NCI-H82 treated with DMSO at 0.1 percent for 48 hours (cell line): ENCODE data around the gene IGFL1.
"Not testable (repeated sequence)": the region's sequence is repeated elsewhere in the genome, so short reads cannot be mapped to it uniquely, and the experiment has no call there.

ENCODE experiments used
- DNase-seq: peaks from one replicate; lab custom pipeline; 2025; ENCODE audit not compliant: unreplicated experiment; lab: John Stamatoyannopoulos, UW

IGFL1 gene

DNA sequence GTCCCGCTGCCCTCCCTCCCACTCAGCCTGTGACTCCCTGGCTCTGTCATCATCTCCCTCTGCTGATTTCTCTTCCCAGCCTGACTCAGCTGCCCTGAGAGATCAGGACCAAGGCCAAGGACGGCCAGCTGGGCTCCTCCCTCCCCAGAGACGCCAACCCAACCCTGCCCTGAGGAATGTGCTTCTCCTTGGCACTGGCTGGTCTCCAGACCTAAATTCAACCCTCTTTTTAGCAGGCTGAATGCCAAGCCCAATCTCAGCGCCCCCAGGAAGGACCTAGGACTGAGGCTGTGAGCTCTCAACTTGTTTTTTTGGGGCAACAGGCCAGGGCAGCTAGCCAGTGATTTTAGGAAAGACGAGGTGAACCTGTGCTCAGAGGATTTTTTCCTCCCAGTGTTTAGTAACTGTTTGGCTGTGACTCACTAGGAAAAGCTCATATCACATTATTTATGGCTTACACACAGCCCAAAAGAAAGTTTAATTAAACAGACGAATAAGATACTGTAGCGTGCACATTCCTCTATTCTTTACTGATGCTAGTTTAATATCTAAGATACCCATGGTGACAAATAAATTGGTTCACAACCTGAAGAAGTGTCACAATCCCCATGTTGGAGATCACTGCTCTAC lies 7.4 kb upstream of the IGFL1 start:
- no peak for DNase-seq

GRCh38 chr19:46223787-46224186 lies 5.8 kb upstream of the IGFL1 start:
- not testable (repeated sequence) for DNase-seq

- DNase-seq: no peak
Observed at GRCh38 chr19:46224773-46225172, 4.8 kb upstream of the IGFL1 start.

DNA sequence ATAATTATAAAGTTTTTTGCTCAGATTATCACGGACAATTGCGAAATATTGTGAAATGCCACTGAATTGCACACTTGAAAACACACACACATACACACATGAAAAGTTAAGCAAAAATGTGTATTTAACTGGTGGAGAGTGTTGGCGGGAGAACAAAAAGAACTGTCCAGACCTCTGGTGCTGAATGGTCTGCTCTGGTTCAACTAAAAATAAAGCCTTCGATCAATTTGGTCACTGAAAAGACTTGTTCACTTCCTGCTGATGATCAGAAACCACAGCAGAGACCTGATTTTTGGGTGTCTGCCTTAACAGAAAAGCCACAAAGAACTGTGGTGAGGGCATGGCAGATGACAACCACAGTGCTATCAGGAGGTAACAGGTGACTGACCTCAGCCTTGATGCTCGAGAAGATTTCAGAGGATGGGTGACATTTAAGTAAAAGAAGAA lies 4.0 kb upstream of the IGFL1 start:
- no peak for DNase-seq

DNA sequence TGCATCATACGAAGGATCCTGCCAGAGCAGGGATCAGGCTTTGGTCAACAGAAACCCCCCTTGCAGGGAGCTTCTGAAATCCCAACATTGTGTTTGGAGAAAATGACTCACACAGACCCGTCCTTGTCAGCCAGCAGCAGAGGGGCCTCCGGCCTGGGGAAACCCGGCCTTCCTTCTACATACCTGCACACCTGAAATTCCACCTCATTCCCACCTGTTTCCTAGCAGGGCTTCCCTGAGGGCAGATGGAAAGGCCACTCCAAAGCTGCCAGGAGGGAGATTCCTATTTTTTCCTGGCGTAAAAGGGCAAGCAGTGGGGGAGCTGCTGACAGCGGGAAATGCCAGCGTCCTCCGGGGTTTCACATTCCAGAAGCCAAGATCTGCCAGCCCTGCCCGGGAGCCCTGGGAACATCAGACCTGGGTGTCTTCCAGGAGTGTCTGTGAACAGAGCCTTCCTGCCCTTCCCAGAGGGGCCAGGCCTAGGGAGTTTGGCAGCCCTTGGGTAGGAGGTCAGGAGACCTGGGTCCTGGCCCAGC lies 3.0 kb upstream of the IGFL1 start:
- DNase-seq: no peak

- DNase-seq: no peak
Observed at GRCh38 chr19:46232029-46232428, 2.5 kb downstream of the IGFL1 start.

GRCh38 chr19:46232468-46232867 lies 2.9 kb downstream of the IGFL1 start:
- no peak for DNase-seq

- no peak for DNase-seq
Observed at GRCh38 chr19:46232938-46233621, 3.5 kb downstream of the IGFL1 start.

GRCh38 chr19:46233871-46234270 lies 4.3 kb downstream of the IGFL1 start:
- not testable (repeated sequence) for DNase-seq

DNA sequence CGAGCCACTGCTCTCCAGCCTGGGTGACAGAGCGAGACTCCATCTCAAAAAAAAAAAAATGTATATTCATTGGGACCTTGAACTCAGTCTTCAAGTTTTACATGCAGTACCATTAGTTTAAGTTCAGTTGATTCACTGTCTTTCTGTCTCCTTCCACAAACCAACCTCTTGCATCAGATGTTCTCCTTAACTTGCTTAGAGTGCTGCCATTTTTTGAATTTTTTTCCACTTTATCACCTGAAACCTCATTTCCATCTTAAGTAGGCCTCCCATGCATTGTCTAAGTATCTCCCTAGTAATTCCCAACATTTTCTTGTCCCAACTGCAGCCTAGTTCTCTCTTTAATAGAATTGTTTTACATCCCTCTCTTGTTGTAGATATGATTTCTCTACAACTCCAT lies 8.6 kb downstream of the IGFL1 start:
- DNase-seq: not testable (repeated sequence)

- no peak for DNase-seq
Observed at GRCh38 chr19:46239193-46240024, 9.9 kb downstream of the IGFL1 start.

- DNase-seq: no peak
Observed at GRCh38 chr19:46240693-46241092, 11.2 kb downstream of the IGFL1 start.

DNA sequence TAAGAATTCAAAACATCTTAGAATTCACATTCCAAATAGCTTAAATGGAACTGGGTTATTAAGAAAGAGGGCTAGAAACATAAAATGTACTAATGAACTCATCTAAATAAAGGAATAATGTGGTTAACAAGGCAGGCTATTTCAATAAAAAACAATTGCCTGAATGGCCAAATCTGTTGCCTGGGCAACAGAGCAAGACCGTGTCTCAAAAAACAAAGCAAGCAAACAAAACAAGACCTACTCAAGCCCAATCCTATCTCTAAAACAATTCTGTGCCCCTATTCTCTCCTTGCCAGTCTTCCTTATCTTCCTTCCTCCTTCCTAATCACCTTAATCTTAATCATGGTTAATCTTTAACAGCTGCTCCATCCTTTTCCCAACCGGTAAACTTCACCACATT lies 12.1 kb downstream of the IGFL1 start:
- DNase-seq: peak; percentile 83

GRCh38 chr19:46243081-46243654 lies 13.6 kb downstream of the IGFL1 start:
- DNase-seq: not testable (repeated sequence)

DNA sequence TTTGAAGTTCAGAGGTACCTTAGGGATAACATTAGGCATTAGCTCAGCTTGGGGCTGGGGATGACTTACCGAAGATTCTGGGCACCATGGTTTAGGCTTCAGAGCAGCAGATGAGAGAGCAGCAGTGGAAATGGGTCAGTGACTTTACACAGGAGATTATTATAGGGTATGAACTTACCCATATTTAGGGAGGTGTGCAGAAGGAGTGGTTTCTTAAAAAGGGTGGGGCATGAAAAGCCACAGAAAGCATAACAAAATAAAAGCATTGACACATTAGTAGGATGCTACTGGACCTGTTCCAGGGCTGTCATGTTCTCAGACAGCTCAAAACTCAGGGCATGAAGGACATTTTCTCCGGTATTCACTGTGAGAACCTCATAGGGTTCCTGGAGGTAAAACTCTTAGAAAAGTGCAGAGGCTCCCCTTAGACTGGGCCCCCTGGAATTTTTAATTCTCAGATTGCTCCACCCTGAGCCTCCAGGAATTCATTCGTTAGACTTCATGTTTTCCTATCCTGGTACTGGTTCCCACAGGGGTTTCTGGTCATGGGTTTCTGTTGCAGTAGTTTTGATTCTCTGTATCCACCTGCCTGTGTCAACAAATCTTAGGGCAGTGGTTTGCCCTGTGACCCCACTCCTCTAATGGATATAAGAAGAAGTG lies 20.7 kb downstream of the IGFL1 start:
- no peak for DNase-seq

GRCh38 chr19:46251416-46251815 lies 21.9 kb downstream of the IGFL1 start:
- DNase-seq: no peak

DNA sequence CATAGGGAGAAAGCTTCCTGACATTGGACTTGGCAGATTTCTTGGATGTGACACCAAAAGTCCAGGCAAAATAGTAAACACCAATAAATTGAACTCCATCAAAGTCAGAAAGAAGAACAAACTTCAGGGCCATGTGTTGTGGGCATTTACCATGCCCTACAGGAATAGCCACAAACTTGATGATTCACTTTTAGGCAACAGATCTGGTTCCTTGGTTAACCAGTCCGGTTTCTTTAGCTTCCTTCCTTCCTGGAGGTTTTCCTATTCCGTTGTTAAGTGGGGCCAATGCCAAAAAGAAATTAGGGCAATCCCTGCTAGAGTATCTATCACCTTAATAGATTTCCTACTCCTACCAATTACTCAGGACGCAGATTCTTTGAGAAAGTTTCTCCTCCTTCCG lies 25.2 kb downstream of the IGFL1 start:
- DNase-seq: no peak

GRCh38 chr19:46256855-46257254 lies 27.3 kb downstream of the IGFL1 start:
- no peak for DNase-seq

DNA sequence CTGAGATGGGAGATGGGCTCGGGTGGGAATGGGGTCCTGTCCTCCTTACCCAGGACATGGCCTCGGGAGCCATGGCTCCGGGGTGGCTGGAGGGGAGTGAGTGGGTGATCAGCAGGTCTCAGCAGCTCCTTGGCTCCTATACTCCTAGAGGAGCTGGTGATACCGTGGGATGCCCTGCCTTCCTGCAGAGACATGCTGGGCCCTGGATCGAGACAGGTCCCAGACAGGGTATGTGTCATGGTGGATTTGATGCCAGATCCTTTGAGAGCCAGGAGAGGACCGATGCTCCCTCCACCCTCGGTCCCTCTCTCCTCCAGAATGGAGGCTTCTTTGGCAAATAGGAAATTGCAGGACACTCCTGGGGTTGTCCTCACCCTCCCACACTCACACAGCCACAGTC lies 32.0 kb downstream of the IGFL1 start:
- DNase-seq: not testable (repeated sequence)

DNA sequence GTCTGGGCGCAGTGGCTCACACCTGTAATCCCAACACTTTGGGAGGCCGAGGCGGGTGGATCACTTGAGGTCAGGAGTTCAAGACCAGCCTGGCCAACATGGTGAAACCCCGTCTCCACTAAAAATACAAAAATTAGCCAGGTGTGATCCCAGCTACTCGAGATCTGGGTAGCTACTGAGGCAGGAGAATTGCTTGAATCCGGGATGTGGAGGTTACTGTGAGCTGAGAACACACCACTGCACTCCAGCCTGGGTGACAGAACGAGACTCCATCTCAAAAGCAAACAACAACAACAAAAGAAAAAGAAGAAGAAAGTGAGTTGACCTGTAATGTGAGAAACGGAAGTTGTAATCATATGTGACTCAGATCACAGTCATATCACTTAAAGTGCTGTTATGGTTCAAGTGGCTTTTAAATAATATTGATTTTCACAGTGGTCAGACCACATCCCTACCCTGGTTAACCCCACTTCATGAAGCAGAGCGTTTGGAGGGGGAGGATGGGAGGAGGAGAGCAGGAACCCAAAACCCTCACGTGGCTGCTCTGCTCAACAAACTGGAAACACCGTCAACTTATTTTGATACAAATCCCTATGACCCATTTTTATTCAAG lies 33.2 kb downstream of the IGFL1 start:
- not testable (repeated sequence) for DNase-seq
